HG03064 (cell line): Measurements from ENCODE around the gene RGMA.
"Not testable (repeated sequence)": the region's sequence is repeated elsewhere in the genome, so short reads cannot be mapped to it uniquely, and the experiment has no call there.

Experiments used
- ATAC-seq: cut with Tn5 transposase; IDR thresholded peaks from one replicate; pipeline ENCODE4 v1.9.1; 2021; ENCODE audit warnings: low read depth; ENCODE audit not compliant: unreplicated experiment

Gene RGMA

DNA sequence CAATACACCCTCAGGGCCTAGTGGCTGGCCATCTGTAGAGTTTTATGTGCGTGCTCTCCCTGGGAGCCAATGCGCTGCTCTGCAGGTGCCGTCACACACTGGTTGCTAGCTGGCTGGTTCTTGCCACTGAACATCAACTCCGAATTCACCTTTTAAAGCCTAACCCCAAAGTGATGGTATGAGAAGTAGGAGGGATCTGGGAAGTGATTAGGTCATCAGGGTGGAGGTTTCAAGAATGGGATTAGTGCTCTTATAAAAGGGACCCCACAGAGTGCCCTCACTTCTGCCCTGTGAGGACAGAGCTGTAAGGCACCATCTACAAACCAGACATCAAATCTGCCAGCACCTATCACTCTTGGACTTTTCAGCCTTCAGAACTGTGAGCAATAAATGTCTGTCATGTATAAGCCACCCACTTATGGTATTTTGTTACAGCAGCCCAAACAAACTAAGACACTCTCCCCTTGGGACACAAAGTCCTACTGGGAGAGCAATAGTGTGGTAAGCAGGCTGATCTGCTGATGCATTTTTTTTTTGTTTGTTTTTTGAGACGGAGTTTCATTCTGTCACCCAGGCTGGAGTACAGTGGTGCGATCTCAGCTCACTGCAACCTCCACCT lies 20.3 kb downstream of the RGMA start:
- no peak for ATAC-seq

DNA sequence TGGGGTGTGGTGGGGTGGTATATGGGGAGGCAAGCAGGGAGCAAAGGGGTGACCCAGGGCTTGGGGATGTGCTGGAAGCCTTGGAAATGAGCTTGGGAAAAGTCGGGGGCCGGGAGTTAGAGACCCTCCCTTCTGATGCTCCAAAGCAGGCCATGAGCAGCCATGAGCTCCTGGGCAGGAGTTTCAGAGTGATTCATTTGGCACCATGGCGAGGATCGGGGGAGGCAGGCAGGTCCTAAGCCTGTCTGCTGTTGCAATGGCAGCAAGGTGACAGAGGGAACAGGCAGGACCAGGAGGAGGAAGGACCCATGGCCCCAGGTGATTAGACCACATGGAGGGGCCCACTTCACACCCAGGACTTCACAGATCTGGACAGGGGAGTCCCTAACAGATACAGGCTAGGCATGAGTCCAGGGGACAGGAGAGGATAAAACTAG lies 21.3 kb downstream of the RGMA start:
- ATAC-seq, result no peak

DNA sequence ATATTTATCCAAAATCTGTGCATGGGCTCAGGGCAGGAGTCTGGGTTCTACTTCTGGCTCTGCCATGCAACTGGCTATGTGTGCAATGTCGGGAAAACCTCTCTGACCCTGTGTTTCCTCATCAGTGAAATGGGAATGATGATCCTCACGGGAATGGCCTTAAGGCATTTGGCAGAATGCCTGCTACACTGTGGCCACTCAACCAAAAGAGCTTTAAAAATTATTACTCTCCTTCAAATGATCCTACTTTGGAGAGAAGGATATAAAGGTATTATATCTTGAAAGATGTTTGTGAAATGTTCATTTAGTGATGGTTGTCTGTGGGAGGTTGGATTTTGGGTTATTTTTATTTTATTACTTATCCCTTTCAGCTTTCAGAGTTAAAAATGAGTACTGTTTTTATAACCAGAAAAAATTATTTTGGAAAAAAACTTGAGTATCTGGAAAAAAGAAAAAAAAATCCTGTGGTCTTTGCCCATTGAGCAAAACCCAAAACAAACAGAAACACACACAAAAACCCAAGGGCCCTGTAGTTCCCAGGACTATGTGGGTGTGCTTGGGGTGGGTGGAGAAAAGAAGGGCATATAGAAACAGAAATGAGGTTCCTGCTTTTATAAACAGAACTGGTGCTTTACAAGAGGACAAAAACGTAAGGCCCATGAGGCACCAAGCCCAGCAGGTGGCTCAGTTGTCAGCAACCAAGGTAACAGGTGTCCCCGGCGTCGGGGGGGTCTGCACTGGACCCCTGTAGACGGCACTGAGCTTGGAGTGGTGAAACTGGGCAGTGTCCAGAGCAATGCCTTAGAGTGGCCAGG lies 22.0 kb downstream of the RGMA start:
- no peak for ATAC-seq

DNA sequence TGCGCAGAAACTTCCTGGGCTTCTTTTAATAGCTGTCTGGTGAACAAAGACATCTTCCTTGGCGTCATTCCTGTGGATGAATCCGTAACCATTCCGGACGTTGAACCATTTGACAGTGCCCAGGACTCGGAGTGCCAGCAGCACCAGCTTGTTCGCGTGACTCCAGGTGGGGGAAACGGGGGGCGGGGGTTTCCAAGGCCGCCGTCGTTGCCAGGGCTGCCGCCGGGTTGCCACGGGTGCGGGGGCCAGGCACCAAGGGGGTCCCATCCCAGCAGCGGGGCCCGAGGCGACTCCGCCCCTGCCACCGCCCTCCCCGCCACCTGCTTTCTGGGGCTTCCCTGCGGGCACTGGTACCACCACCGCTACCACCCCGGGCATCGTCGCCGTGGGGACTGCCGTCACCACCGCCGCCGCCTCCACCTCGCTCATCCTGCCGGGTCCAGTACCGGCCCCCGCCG lies 22.8 kb downstream of the RGMA start:
- no peak for ATAC-seq

- ATAC-seq, result no peak
These were observed 23.4 kb downstream of the RGMA start for GRCh38 chr15:93065641-93066045.

DNA sequence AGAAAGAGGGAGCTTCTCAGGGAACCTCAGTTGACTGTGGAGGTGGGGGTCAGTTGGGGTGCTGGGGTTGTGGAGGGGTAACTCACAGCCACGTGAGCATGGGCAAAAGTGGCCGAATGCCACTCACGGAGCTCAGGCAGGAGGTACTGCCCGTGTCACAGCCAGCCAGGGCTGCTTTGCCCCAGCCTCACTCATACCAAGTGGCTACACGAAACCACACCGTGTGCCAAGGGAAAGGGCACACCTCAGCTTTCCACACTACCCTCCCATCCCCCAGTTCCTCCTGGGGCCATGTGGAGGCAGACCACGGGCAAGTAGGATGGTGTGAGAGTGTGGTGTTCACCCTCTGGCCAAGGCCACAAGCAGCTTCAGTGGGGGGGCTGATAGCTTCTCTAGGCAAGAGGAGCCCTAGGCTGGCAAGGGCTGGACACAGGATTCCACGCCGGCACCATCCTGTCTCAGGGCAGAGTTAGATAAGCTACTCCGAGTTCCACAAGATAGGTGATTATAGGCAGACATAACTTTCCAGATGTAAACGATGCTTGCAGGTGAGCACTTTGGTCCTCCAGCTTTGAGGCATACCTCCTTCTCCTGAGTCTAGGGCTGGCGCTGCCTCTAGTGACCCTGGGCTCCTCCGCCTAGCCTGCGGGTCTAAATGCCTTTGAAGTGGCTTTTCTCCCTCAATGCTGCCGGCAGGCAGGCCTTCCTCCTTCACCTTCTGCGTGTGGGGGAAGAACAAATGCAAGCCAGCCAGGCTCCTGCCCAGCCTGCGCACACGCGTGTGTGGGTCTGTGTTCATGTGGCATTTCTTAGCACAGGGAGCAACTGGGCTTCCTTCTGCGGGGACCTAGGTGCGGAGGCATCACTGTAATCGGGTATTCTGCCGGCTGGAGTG lies 25.0 kb downstream of the RGMA start:
- ATAC-seq, result no peak

DNA sequence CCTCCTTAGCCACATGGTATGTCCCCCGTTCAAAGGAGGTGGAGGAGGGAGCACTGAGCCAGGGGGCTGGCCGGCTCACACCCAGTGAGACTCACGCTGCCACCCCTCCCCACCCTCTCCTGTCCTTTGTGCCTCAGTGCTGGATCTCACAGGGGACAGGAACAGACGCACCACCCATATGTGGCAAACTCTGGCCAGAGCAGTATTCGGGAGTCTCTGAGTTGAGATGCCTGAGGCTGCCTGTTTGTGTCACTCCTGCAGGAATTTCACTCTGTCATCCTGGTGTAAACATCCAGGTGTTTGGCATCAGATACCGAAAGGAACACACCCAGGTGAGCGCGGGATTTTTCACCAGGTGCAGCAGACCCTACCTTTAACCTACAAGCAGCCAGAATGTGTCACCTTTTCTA lies 25.7 kb downstream of the RGMA start:
- ATAC-seq, result no peak

- ATAC-seq, result not testable (repeated sequence)
These were observed 26.3 kb downstream of the RGMA start for GRCh38 chr15:93062628-93063261.

GRCh38 chr15:93060336-93061248 lies 28.4 kb downstream of the RGMA start:
- ATAC-seq, result no peak

GRCh38 chr15:93059442-93059841 lies 29.6 kb downstream of the RGMA start:
- no peak for ATAC-seq

DNA sequence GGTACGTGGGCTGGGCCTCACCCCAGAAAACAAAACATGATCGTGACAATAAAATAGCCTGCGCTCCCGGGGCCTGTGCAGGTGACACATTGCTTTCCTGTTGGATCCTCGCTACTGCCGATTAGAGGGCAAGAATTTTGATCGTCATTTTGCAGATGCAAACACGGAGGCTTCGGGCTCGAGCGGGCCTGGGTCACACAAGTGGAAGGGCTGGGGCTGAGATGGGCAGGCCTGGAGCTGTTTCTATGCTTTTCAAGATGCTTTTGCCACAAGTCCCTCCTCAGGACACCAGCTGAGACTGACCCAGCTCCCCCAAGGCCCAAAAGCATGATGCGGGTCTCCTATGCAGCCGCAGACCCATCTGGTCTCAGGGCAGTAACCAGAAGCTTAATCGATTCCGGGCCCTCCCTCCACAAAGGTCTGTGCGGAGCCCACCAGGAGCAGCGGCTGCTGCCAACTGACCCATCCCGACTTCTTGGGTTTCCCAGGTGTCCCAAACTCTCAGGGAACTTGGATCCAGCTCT lies 30.0 kb downstream of the RGMA start:
- no peak for ATAC-seq

DNA sequence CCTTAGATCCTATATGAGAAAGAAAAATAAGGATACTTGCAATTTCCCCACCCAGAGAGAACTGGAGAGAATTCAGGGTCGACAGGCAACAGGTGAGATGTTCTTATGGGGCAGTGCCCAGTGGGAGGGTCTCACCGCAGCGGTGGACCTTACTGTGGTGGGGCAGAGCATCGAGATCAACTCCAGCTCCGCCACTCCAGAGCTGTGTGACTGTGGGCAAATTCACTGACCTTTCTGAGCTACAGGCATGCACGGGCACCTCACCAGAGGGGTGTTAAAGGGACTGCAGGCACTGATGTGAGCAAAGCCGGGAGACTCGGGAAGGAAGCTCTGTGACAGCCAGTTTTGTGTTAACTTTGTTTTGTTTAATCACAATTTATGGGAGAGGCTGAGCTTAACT lies 30.9 kb downstream of the RGMA start:
- ATAC-seq, result no peak

GRCh38 chr15:93057618-93058017 lies 31.4 kb downstream of the RGMA start:
- ATAC-seq, result no peak

- no peak for ATAC-seq
These were observed 32.2 kb downstream of the RGMA start for GRCh38 chr15:93056836-93057235.

DNA sequence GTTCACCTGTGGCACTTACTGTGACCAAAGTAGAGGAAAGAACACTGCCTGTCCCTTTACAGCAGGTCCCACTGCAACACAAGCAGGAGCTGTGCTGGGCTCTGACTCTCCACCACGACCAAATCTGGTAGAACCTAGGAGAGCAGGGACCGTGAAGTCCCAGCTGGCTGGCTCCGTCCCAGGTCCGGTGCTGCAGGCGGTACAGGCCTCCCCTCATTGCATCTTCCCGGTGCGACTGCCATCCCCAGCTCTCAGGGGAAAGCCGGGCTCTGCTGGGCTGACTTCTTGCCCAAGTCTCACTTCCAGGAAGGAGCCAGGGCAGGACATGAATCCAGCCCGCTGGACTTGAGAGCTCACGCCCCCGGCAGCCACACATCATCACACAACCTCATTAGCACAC lies 33.8 kb downstream of the RGMA start:
- ATAC-seq, result no peak

DNA sequence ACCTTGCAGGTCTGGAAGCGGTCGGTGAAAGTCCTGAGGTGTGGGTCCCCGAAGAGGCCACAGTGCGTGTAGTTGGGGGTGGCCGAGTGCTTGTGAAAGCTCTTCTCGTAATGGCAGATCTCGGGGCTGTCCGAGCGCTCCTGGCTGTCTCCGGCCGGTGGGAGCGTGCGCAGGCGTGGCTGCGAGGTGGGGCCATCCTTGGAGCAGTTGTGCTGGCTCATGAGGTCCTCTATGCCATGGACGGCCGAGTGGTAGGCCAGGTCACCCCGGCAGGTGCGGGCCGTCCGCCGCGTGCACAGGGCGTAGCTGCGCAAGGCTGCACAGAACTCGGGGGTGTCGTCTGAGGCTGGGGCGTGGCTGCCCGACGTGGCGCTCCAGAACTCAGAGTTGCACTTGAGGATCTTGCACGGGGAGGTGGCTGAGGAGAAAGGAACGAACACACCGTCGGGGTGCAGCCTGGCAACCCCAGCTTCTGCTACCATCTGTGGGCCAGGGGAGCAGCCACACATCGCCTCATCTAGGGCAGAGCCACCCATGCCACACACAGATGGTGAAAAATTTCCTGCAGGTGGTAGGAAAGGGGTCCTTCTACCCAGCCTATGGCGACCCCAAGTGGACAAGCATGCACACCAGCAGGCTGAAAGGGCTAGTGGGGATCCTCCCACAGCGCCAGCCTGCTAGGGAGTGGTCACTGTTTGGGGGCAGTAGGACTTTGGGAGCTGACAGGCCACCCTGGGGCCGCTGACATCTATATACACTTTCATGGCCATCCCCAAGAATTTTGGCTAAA lies 36.7 kb downstream of the RGMA start:
- no peak for ATAC-seq

- no peak for ATAC-seq
These were observed 37.5 kb downstream of the RGMA start for GRCh38 chr15:93051236-93052089.

DNA sequence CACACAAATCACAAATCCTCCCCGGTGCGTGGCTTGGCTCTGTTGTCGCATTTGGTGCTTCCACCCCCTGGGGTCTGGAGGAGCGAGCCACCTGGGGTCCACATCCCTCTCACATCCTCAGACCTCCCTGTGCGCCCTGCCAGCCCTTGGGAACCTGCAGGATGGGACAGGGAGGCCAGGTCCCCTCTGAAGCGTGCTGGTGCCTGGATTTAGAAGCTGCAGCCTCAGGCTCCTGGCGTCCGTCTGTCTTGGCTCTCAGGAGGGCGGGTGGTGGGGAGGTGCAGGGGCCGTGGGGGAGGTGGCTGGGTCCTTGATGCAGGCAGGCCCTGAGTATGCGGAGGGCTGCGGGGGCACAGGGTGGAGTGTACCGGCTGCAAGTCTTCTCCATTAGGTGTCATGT lies 38.4 kb downstream of the RGMA start:
- ATAC-seq, result no peak
